CD14-positive monocyte (primary cell): Measurements from ENCODE around the gene HOXC11. TPM values are rescaled to one million over a fixed set of nuclear protein-coding genes. Genes with fewer than 3 reads are reported as not detected.
A peak's percentile ranks its signal among the peaks of the same experiment; 100 is the strongest.

Experiments
- DNase-seq, 3 donors: peaks; one replicate each; pipeline ENCODE4 v3.0.0-alpha.2; 2011 to 2022
- H2AFZ ChIP-seq: 2 replicates; pipeline ENCODE4 v1.6.0; 2012; ENCODE audit warnings: mild to moderate bottlenecking, low read depth, low read length, inconsistent platforms; ENCODE audit not compliant: insufficient read depth, poor library complexity, severe bottlenecking
- H3K27ac ChIP-seq, 2 donors: 1 replicate in 1 of 2; 2 replicates in 1 of 2; pipeline ENCODE4 v1.5.1; 2012 to 2013; ENCODE audit warnings: low read length in 2 of 2, control low read depth in 1 of 2, inconsistent platforms in 1 of 2, low read depth in 1 of 2, mild to moderate bottlenecking in 1 of 2
- H3K27me3 ChIP-seq, 2 donors: one replicate each; pipeline versions ENCODE4 v1.6.0 to v1.6.1; 2011 to 2013; ENCODE audit warnings: low read length in 2 of 2; ENCODE audit not compliant: control insufficient read depth in 2 of 2, insufficient read depth in 2 of 2
- H3K36me3 ChIP-seq, 2 donors: replicated peaks in 1 of 2; 1 replicate in 1 of 2; 2 replicates in 1 of 2; pipeline versions ENCODE4 v1.5.1 to v1.6.1; 2012 to 2013; ENCODE audit warnings: low read length in 2 of 2, control low read depth in 1 of 2, inconsistent platforms in 1 of 2, mild to moderate bottlenecking in 1 of 2; ENCODE audit not compliant: insufficient read depth in 2 of 2, control insufficient read depth in 1 of 2
- H3K4me1 ChIP-seq, 2 donors: 1 replicate in 1 of 2; 2 replicates in 1 of 2; pipeline versions ENCODE4 v1.5.1 to v1.6.1; 2012 to 2013; ENCODE audit warnings: low read length in 2 of 2, control low read depth in 1 of 2, inconsistent platforms in 1 of 2, mild to moderate bottlenecking in 1 of 2, moderate library complexity in 1 of 2; ENCODE audit not compliant: insufficient read depth in 2 of 2, control insufficient read depth in 1 of 2
- H3K4me2 ChIP-seq: replicated peaks from 2 replicates; pipeline ENCODE3; 2012; ENCODE audit warnings: low read length, moderate library complexity, mild to moderate bottlenecking; ENCODE audit not compliant: poor library complexity, severe bottlenecking; ENCODE audit errors: extremely low read depth
- H3K4me3 ChIP-seq, 3 experiments: fragments of 200-600 bp in 1 of 3; sonication (generic) in 1 of 3; replicated peaks in 1 of 3; 1 replicate in 2 of 3; 2 replicates in 1 of 3; pipeline ENCODE4 v1.5.1; 2011 to 2013; ENCODE audit warnings: low read length in 3 of 3, mild to moderate bottlenecking in 3 of 3, control low read depth in 2 of 3, low read depth in 2 of 3, inconsistent platforms in 1 of 3, moderate library complexity in 1 of 3
- H3K79me2 ChIP-seq: 2 replicates; pipeline ENCODE4 v1.6.0; 2012; ENCODE audit warnings: mild to moderate bottlenecking, control low read depth, inconsistent platforms, low read length, moderate library complexity; ENCODE audit not compliant: insufficient read depth
- H3K9ac ChIP-seq: 2 replicates; pipeline ENCODE4 v1.6.0; 2017; ENCODE audit warnings: low read length, mild to moderate bottlenecking; ENCODE audit not compliant: insufficient read depth, poor library complexity, severe bottlenecking
- H3K9me3 ChIP-seq, 2 donors: replicated peaks in 1 of 2; 1 replicate in 1 of 2; 2 replicates in 1 of 2; pipeline versions ENCODE4 v1.5.1 to v1.6.1; 2012 to 2013; ENCODE audit warnings: low read length in 2 of 2, control low read depth in 1 of 2; ENCODE audit not compliant: control insufficient read depth in 1 of 2, insufficient read depth in 1 of 2
- H4K20me1 ChIP-seq: 2 replicates; pipeline ENCODE4 v1.6.0; 2012; ENCODE audit warnings: mild to moderate bottlenecking, low read length, control low read depth, moderate library complexity; ENCODE audit not compliant: insufficient read depth
- H3K27ac Mint-ChIP-seq, 7 donors: one replicate each; pipeline ENCODE4 v1.8.0; 2020; ENCODE audit warnings: mild to moderate bottlenecking in 7 of 7, mixed read lengths in 7 of 7, moderate library complexity in 6 of 7, inconsistent platforms in 2 of 7
- H3K27me3 Mint-ChIP-seq, 3 donors: one replicate each; pipeline ENCODE4 v1.8.0; 2021 to 2022; ENCODE audit warnings: low read depth in 3 of 3, mild to moderate bottlenecking in 3 of 3, mixed read lengths in 3 of 3, moderate library complexity in 3 of 3, inconsistent platforms in 1 of 3
- H3K36me3 Mint-ChIP-seq, 2 donors: one replicate each; pipeline ENCODE4 v1.8.0; 2020; ENCODE audit warnings: mixed read lengths in 2 of 2, inconsistent platforms in 1 of 2, mild to moderate bottlenecking in 1 of 2
- H3K4me1 Mint-ChIP-seq: one replicate; pipeline ENCODE4 v1.8.0; 2020; ENCODE audit warnings: mild to moderate bottlenecking, mixed read lengths
- H3K4me3 Mint-ChIP-seq, 2 donors: one replicate each; pipeline ENCODE4 v1.8.0; 2020; ENCODE audit warnings: mild to moderate bottlenecking in 2 of 2, mixed read lengths in 2 of 2, moderate library complexity in 1 of 2
- H3K9me3 Mint-ChIP-seq, 7 donors: one replicate each; pipeline ENCODE4 v1.8.0; 2020 to 2022; ENCODE audit warnings: mixed read lengths in 7 of 7, mild to moderate bottlenecking in 6 of 7, moderate library complexity in 6 of 7, inconsistent platforms in 2 of 7
- CTCF ChIP-seq: fragments of 200-600 bp; IDR thresholded peaks from one replicate; pipeline ENCODE4 v1.8.0; 2022; ENCODE audit warnings: antibody characterized with exemption, mild to moderate bottlenecking
- WGBS: methylation state at CpG from one replicate; pipeline ENCODE4 v1.1.5; 2013; ENCODE audit warnings: missing lambda C conversion rate; ENCODE audit not compliant: insufficient coverage; 5-methylcytosine and 5-hydroxymethylcytosine counted together
- intact Hi-C, 2 donors: fragments of 100-400 bp; cut with micrococcal nuclease; formaldehyde crosslinking; loops; one replicate each; pipeline versions ENCODE4 v1.15.0 to v1.15.1; 2023
- polyA plus RNA-seq, 3 donors: library from polyadenylated mRNA; depleted of rRNA in 1 of 3; unstranded in 2 of 3; stranded (reverse) in 1 of 3; fragments of 300-500 nt in 2 of 3; fragments of >200 nt in 1 of 3; fragmentation: Illumina TruSeq in 2 of 3; gene quantifications; 1 replicate in 2 of 3; 2 replicates in 1 of 3; pipeline ENCODE4 v1.2.3, GENCODE V29; 2012 to 2021

HOXC11 gene
- polyA plus RNA-seq, 3 donors: not detected

DNA sequence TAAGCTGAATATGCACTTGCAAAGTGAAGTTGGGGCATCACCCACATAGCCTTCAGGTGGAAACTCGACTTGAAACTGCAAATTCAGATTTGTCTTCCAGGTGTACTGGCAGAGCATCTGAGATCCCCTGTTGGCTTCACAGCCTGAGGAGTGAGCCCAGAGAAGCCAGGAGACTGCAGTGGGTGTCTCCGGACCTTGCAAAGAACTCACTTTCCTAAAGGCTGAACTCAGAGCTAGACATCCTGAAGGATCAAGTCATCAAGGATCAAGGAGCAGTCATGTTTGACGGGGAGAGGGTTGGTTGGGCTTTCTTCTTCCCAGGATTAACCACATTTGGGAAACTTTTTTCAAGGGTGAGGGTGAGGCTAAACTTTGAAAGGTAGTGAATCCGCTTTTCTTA lies 43.4 kb upstream of the HOXC11 start:
- Histone ChIP-seq H3K4me1 (no peaks in the 10 kb centered on the region), H3K27me3 (peaks cover 98 to 100% of the 10 kb centered on the region in 2 donors), H3K27ac (no peak overlapping the region), H3K4me3 (no peak overlapping the region), H3K9me3 (peaks cover 19 to 80% of the 10 kb centered on the region in 2 donors), H2AFZ (no peak overlapping the region), H3K9ac (no peak overlapping the region), H4K20me1 (no peaks in the 10 kb centered on the region), H3K79me2 (no peaks in the 10 kb centered on the region), H3K36me3 (no peaks in the 10 kb centered on the region), H3K4me2 (no peak overlapping the region)
- Mint-ChIP-seq H3K36me3 (no peaks in the 10 kb centered on the region), H3K4me3 (peak overlapping the region in 1 of 2 donors; percentile 71), H3K27ac (no peak overlapping the region), H3K27me3 (peaks cover 93 to 100% (median 95%) of the 10 kb centered on the region in 3 donors), H3K4me1 (peaks cover 3% of the 10 kb centered on the region), H3K9me3 (peaks cover 0 to 36% (median 27%) of the 10 kb centered on the region in 7 donors)
- intact Hi-C loops: no loop called here
- no peak for DNase-seq
- TF ChIP-seq CTCF: no peak
- 15% methylated on average over 3 of the region's 4 CpGs for WGBS

DNA sequence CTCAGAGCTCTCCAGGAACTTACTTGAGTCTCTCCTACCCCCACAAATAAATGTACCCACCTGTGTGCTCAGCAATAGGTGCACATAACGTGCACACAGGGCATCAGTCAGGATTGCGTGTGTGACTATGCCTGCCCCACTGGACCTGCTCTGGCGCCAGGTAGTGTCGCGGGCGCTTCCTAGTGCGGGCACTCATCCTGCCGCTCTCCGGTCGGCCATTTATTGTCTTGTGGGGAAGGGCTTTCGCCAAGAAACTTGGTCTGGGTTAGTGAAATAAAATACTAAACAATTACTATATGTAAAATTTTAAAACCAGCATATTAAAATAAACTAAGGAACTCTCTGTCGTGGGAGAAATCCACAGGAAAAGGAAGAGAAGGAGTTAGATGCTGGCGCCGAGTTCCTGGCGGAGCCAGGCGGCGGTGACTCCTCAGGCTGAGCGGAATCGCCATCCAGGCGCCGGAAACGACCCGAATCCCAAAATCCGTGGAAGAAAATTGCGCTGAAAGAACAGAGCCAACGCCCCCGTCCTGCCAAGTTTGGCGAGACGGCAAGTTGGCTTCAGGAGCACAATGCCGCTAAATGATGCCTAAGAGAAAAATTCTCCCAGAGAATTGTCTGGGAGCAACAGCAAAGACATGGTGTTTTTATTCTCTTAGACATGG lies 42.2 kb upstream of the HOXC11 start:
- Mint-ChIP-seq H3K36me3 (no peaks in the 10 kb centered on the region), H3K4me3 (peak overlapping the region in 1 of 2 donors; percentile 71), H3K9me3 (peaks cover 0 to 40% (median 29%) of the 10 kb centered on the region in 7 donors), H3K27ac (no peak overlapping the region), H3K4me1 (peaks cover 7% of the 10 kb centered on the region), H3K27me3 (peaks cover 95 to 100% (median 95%) of the 10 kb centered on the region in 3 donors)
- H3K4me2 ChIP-seq: no peak overlapping the region
- no peak overlapping the region for H3K27ac ChIP-seq
- DNase-seq: no peak
- no peaks in the 10 kb centered on the region for H4K20me1 ChIP-seq
- H3K79me2 ChIP-seq: no peaks in the 10 kb centered on the region
- H3K9ac ChIP-seq: no peak overlapping the region
- no peak overlapping the region for H2AFZ ChIP-seq
- intact Hi-C loops: no loop called here
- no peaks in the 10 kb centered on the region for H3K36me3 ChIP-seq
- WGBS: 10% methylated on average over 13 of the region's 30 CpGs
- peaks cover 19 to 80% of the 10 kb centered on the region in 2 donors for H3K9me3 ChIP-seq
- no peak for TF ChIP-seq CTCF
- H3K27me3 ChIP-seq: peaks cover 98 to 100% of the 10 kb centered on the region in 2 donors
- no peak overlapping the region for H3K4me3 ChIP-seq
- H3K4me1 ChIP-seq: no peaks in the 10 kb centered on the region
